Endothelial cell of umbilical vein (primary cell): ENCODE data around the gene DLAT.

Source experiments
- POLR2AphosphoS5 ChIP-seq: IDR thresholded peaks from 2 replicates; pipeline ENCODE4 v1.6.1; 2012; ENCODE audit warnings: low read depth, mild to moderate bottlenecking, control low read depth, low read length, moderate library complexity; ENCODE audit not compliant: insufficient read depth
- TF ChIP-seq, protein P1 (sequence below), 2 donors: IDR thresholded peaks; 1 replicate in 1 of 2; 2 replicates in 1 of 2; pipeline ENCODE4 v1.5.1; 2011; ENCODE audit warnings: low read length in 2 of 2, mild to moderate bottlenecking in 2 of 2, moderate library complexity in 2 of 2, control low read depth in 1 of 2, inconsistent platforms in 1 of 2, low read depth in 1 of 2; ENCODE audit not compliant: insufficient read depth in 1 of 2; ENCODE audit errors: extremely low read depth in 1 of 2

DNA sequence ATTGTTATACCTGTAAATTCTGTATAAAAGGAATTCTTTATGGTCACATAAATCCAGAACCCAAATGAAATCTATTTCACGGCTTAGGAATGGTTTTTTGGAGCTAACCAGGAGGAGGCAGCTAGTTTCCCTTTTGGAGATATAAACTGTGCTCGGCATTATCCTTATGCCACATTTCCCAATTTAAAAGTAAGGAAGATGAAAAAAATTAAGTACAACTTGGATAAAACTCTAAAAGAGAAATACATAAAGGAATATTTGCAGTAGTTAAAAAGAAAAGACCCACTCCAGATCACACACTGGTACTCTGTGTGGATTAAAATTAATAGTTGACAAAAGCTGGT is 17.7 kb downstream of the DLAT start:
- TF ChIP-seq, protein P1, sequence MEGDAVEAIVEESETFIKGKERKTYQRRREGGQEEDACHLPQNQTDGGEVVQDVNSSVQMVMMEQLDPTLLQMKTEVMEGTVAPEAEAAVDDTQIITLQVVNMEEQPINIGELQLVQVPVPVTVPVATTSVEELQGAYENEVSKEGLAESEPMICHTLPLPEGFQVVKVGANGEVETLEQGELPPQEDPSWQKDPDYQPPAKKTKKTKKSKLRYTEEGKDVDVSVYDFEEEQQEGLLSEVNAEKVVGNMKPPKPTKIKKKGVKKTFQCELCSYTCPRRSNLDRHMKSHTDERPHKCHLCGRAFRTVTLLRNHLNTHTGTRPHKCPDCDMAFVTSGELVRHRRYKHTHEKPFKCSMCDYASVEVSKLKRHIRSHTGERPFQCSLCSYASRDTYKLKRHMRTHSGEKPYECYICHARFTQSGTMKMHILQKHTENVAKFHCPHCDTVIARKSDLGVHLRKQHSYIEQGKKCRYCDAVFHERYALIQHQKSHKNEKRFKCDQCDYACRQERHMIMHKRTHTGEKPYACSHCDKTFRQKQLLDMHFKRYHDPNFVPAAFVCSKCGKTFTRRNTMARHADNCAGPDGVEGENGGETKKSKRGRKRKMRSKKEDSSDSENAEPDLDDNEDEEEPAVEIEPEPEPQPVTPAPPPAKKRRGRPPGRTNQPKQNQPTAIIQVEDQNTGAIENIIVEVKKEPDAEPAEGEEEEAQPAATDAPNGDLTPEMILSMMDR (IDR thresholded peaks at IDR 0.05; ENCODE audit: extremely low read depth in 1 of 2, insufficient read depth in 1 of 2, low read depth in 1 of 2, low read length in 2 of 2) = no peak
- TF ChIP-seq POLR2AphosphoS5 = no peak
